Endothelial cell of umbilical vein (primary cell): ENCODE data around the gene ZNF792. TPM values are rescaled to one million over a fixed set of nuclear protein-coding genes. Genes with fewer than 3 reads are reported as not detected.

Source experiments
- BruUV-seq: library from RNA; stranded (reverse); fragments of 400-500 nt; replicated peaks from 2 replicates; lab custom pipeline; 2021; lab: Mats Ljungman, UMichigan
- CTCF ChIA-PET: fragments of 300-600, 350-600 bp; sonication (Branson Sonifier 250); formaldehyde crosslinking; loops from one replicate; lab custom pipeline; 2021; ENCODE audit warnings: antibody characterized with exemption, inconsistent platforms; lab: Charles Lee
- POLR2A ChIA-PET: fragments of 300-600, 350-600 bp; sonication (Branson Sonifier 250); formaldehyde crosslinking; loops from one replicate; lab custom pipeline; 2021; ENCODE audit warnings: antibody characterized with exemption, inconsistent platforms; lab: Charles Lee
- DNase-seq: peaks from one replicate; pipeline ENCODE4 v3.0.0-alpha.2; 2011; ENCODE audit warnings: low read depth, low spot score
- FAIRE-seq: peaks from 2 replicates; lab custom pipeline; 2011; peaks lifted over from hg19 to GRCh38; lab: Jason Lieb, UNC
- H2AFZ ChIP-seq: 2 replicates; pipeline ENCODE4 v1.6.0; 2012; ENCODE audit warnings: low read depth, low read length, control low read depth, inconsistent platforms
- H3K27ac ChIP-seq: 2 replicates; pipeline ENCODE4 v1.5.1; 2011; ENCODE audit warnings: low read depth, mild to moderate bottlenecking, control low read depth, low read length, moderate library complexity; ENCODE audit not compliant: insufficient read depth
- H3K27me3 ChIP-seq, 2 experiments: 2 replicates each; pipeline versions ENCODE4 v1.6.0 to v1.6.1; 2011; ENCODE audit warnings: low read length in 2 of 2, mixed read lengths in 1 of 2; ENCODE audit not compliant: control insufficient read depth in 2 of 2, insufficient read depth in 2 of 2
- H3K36me3 ChIP-seq, 2 experiments: 2 replicates in 1 of 2; 3 replicates in 1 of 2; pipeline ENCODE4 v1.5.1; 2011; ENCODE audit warnings: low read length in 2 of 2, mild to moderate bottlenecking in 1 of 2, moderate library complexity in 1 of 2; ENCODE audit not compliant: control insufficient read depth in 2 of 2, insufficient read depth in 2 of 2; ENCODE audit errors: extremely low read depth in 1 of 2
- H3K4me1 ChIP-seq: 3 replicates; pipeline ENCODE4 v1.5.1; 2011; ENCODE audit warnings: mild to moderate bottlenecking, low read length; ENCODE audit not compliant: control insufficient read depth, insufficient read depth; ENCODE audit errors: extremely low read depth
- H3K4me2 ChIP-seq: 2 replicates; pipeline ENCODE4 v1.6.1; 2011; ENCODE audit warnings: low read length, control low read depth, mixed read lengths; ENCODE audit not compliant: insufficient read depth
- H3K4me3 ChIP-seq, 3 experiments: fragments of 200-600 bp in 1 of 3; sonication (generic), shearing (Covaris generic) in 1 of 3; replicated peaks in 1 of 3; 2 replicates each; pipeline ENCODE4 v1.5.1; 2011 to 2016; ENCODE audit warnings: control low read depth in 3 of 3, low read length in 3 of 3, mild to moderate bottlenecking in 2 of 3, inconsistent platforms in 1 of 3, low read depth in 1 of 3, moderate library complexity in 1 of 3; ENCODE audit not compliant: insufficient read depth in 1 of 3
- H3K79me2 ChIP-seq: 2 replicates; pipeline ENCODE4 v1.6.0; 2012; ENCODE audit warnings: low read length, inconsistent platforms; ENCODE audit not compliant: control insufficient read depth, insufficient read depth
- H3K9ac ChIP-seq: replicated peaks from 2 replicates; pipeline ENCODE3; 2011; ENCODE audit warnings: low read length, control low read depth; ENCODE audit not compliant: insufficient read depth; ENCODE audit errors: extremely low read depth
- H3K9me1 ChIP-seq: replicated peaks from 3 replicates; pipeline ENCODE4 v1.6.0; 2011; ENCODE audit warnings: mild to moderate bottlenecking, low read length; ENCODE audit not compliant: control insufficient read depth, insufficient read depth; ENCODE audit errors: extremely low read depth
- H3K9me3 ChIP-seq: replicated peaks from 2 replicates; pipeline ENCODE4 v1.5.1; 2012; ENCODE audit warnings: low read length, inconsistent platforms; ENCODE audit not compliant: control insufficient read depth, insufficient read depth
- H4K20me1 ChIP-seq: replicated peaks from 2 replicates; pipeline ENCODE3; 2011; ENCODE audit warnings: mild to moderate bottlenecking, low read length; ENCODE audit not compliant: control insufficient read depth, insufficient read depth; ENCODE audit errors: extremely low read depth
- CTCF ChIP-seq, 2 donors: IDR thresholded peaks; 1 replicate in 1 of 2; 2 replicates in 1 of 2; pipeline ENCODE4 v1.5.1; 2011; ENCODE audit warnings: low read length in 2 of 2, mild to moderate bottlenecking in 2 of 2, moderate library complexity in 2 of 2, control low read depth in 1 of 2, inconsistent platforms in 1 of 2, low read depth in 1 of 2; ENCODE audit not compliant: insufficient read depth in 1 of 2; ENCODE audit errors: extremely low read depth in 1 of 2
- EZH2 ChIP-seq: IDR thresholded peaks from 2 replicates; pipeline ENCODE4 v1.6.1; 2012; ENCODE audit warnings: borderline replicate concordance, low read depth, mild to moderate bottlenecking, moderate library complexity, low read length, inconsistent platforms; ENCODE audit not compliant: severe bottlenecking
- GATA2 ChIP-seq: IDR thresholded peaks from 2 replicates; pipeline ENCODE4 v1.7.0; 2011; ENCODE audit warnings: low read depth, mild to moderate bottlenecking, moderate library complexity, mixed read lengths, low read length; ENCODE audit not compliant: insufficient read length, insufficient read depth
- JUN ChIP-seq: IDR thresholded peaks from 2 replicates; pipeline ENCODE4 v1.6.1; 2011; ENCODE audit warnings: borderline replicate concordance, low read depth; ENCODE audit not compliant: insufficient read length, insufficient read depth
- MYC ChIP-seq: IDR thresholded peaks from one replicate; pipeline ENCODE4 v1.6.1; 2011; ENCODE audit warnings: mild to moderate bottlenecking, low read depth, low read length
- POLR2AphosphoS5 ChIP-seq: IDR thresholded peaks from 2 replicates; pipeline ENCODE4 v1.6.1; 2012; ENCODE audit warnings: low read depth, mild to moderate bottlenecking, control low read depth, low read length, moderate library complexity; ENCODE audit not compliant: insufficient read depth
- dilution Hi-C: fragments of 300-500 bp; cut with MboI; formaldehyde crosslinking; loops from one replicate; pipeline ENCODE4 v1.15.0; 2019; ENCODE audit warnings: low sequenced_read_pairs; ENCODE audit not compliant: extremely low pct_ligation_motif_present
- intact Hi-C: fragments of 100-400 bp; cut with micrococcal nuclease; formaldehyde crosslinking; loops from one replicate; pipeline ENCODE4 v1.10.0; 2022
- polyA plus RNA-seq, 4 experiments: library from polyadenylated mRNA; depleted of rRNA in 3 of 4; stranded (reverse) in 3 of 4; unstranded in 1 of 4; fragments of >200 nt; gene quantifications; 2 replicates each; pipeline versions ENCODE4 v1.2.1 to v1.2.3, GENCODE V29; 2011 to 2012; ENCODE audit warnings: missing spikeins in 1 of 4
- total RNA-seq: library from RNA; stranded (reverse); gene quantifications from 2 replicates; pipeline ENCODE4 v1.2.3, GENCODE V29; 2021

Gene ZNF792
- total and polyA plus RNA-seq, 2 donors (not counting 3 experiments of a cell fraction or from before 2014, with no cell fraction given), result 11.3 to 19.8 TPM

GRCh38 chr19:34983786-34984185 is 19.8 kb upstream of the ZNF792 start:
- Histone ChIP-seq H3K9me1 (no peaks in the 10 kb centered on the region), H3K4me3 (no peak overlapping the region), H3K9ac (no peak overlapping the region), H3K9me3 (no peaks in the 10 kb centered on the region), H3K27me3 (peaks cover 0 to 3% of the 10 kb centered on the region in 2 experiments), H3K4me2 (no peak overlapping the region), H3K27ac (no peak overlapping the region), H2AFZ (no peak overlapping the region), H3K4me1 (peaks cover 15% of the 10 kb centered on the region), H3K79me2 (no peaks in the 10 kb centered on the region), H3K36me3 (no peaks in the 10 kb centered on the region), H4K20me1 (no peaks in the 10 kb centered on the region)
- no peak for DNase-seq
- FAIRE-seq, result no peak
- no TSS peak for BruUV-seq
- intact Hi-C loops, result no loop called here
- CTCF ChIA-PET, result interaction anchor here (0.8 kb wide), 1 partner anchor 11 kb away, joined by 6 read pairs; no protein-coding TSS in a partner anchor
- TF ChIP-seq GATA2, result no peak
- no peak for TF ChIP-seq POLR2AphosphoS5
- no peak for TF ChIP-seq EZH2
- TF ChIP-seq JUN, result no peak
- no peak for TF ChIP-seq CTCF (IDR thresholded peaks at IDR 0.05; ENCODE audit: extremely low read depth in 1 of 2, insufficient read depth in 1 of 2, low read depth in 1 of 2, low read length in 2 of 2)
- TF ChIP-seq MYC, result no peak
- POLR2A ChIA-PET, result no interaction called here
- dilution Hi-C loops, result no loop called here
